GM12891 (cell line): ENCODE data around the gene CRYM.

Experiments used
- POLR2AphosphoS5 ChIP-seq: IDR thresholded peaks from 2 replicates; pipeline ENCODE4 v1.6.1; 2011; ENCODE audit warnings: low read depth, low read length, control low read depth
- TAF1 ChIP-seq: IDR thresholded peaks from 2 replicates; pipeline ENCODE4 v1.6.1; 2011; ENCODE audit warnings: low read depth, low read length, control low read depth

- TF ChIP-seq POLR2AphosphoS5 (no peak), TAF1 (no peak)
Observed at GRCh38 chr16:21277045-21277926, 804 bp downstream of the CRYM start.
